SU-DHL-6 (cell line): Measurements from ENCODE around the gene DNMT3A.

Source experiments
- CTCF ChIP-seq: fragments of 200-600 bp; sonication (generic); IDR thresholded peaks from one replicate; pipeline ENCODE4 v1.5.1; 2017; ENCODE audit warnings: antibody characterized with exemption, mild to moderate bottlenecking, low read length, moderate library complexity; ENCODE audit not compliant: insufficient read depth, poor library complexity, severe bottlenecking
- EZH2phosphoT487 ChIP-seq: fragments of 200-600 bp; sonication (generic), shearing (Covaris generic); conservative IDR thresholded peaks from 2 replicates; pipeline ENCODE4 v1.6.1; 2018; ENCODE audit warnings: mild to moderate bottlenecking, antibody characterized with exemption, low read length, moderate library complexity, mixed read lengths

GRCh38 chr2:25202275-25202674, 139.4 kb downstream of the DNMT3A start:
- no peak for TF ChIP-seq CTCF
- TF ChIP-seq EZH2phosphoT487: no peak
